HCT116 (cell line): Measurements from ENCODE around the gene FAM110C. TPM values are rescaled to one million over a fixed set of nuclear protein-coding genes. Genes with fewer than 3 reads are reported as not detected.

Experiments
- ATAC-seq: fragments of 200-7000 bp; cut with Tn5 transposase; 2 replicates; pipeline ENCODE4 v1.9.1; 2020; ENCODE audit warnings: mild to moderate bottlenecking, moderate library complexity
- BruUV-seq: library from RNA; stranded (reverse); fragments of 400-500 nt; replicated peaks from 2 replicates; lab custom pipeline; 2021; lab: Mats Ljungman, UMichigan
- CTCF ChIA-PET: fragments of 300-600 bp; sonication (Branson Sonifier 250); formaldehyde crosslinking; loops from one replicate; lab custom pipeline; 2021; ENCODE audit warnings: antibody characterized with exemption; lab: Charles Lee
- POLR2A ChIA-PET: fragments of 300-600, 350-600 bp; sonication (Branson Sonifier 250); formaldehyde crosslinking; loops from one replicate; lab custom pipeline; 2021; ENCODE audit warnings: antibody characterized with exemption; lab: Charles Lee
- RAD21 ChIA-PET, 2 experiments: fragments of 300-600 bp; sonication (Branson Sonifier 250); formaldehyde crosslinking; loops; one replicate each; lab custom pipeline; 2023; ENCODE audit warnings: low total read pairs in 2 of 2; ENCODE audit not compliant: uncharacterized antibody in 2 of 2, unreplicated experiment in 2 of 2, low non-redundant PET in 1 of 2; lab: Charles Lee
- DNase-seq: peaks from one replicate; pipeline ENCODE4 v3.0.0-alpha.2; 2010; ENCODE audit warnings: low read depth, low spot score
- H2AFZ ChIP-seq: fragments of 200-600 bp; shearing (Covaris generic), sonication (generic); 2 replicates; pipeline ENCODE4 v1.6.1; 2017; ENCODE audit warnings: low read depth, mixed run types, mixed read lengths, antibody characterized with exemption, low read length; ENCODE audit not compliant: poor library complexity, severe bottlenecking
- H3K27ac ChIP-seq: 2 replicates; pipeline ENCODE4 v1.5.1; 2012; ENCODE audit warnings: low read depth, low read length
- H3K27me3 ChIP-seq: fragments of 200-600 bp; sonication (generic); 2 replicates; pipeline ENCODE4 v1.6.1; 2016; ENCODE audit warnings: mixed run types, low read length, mixed read lengths; ENCODE audit not compliant: insufficient read depth
- H3K36me3 ChIP-seq, 2 experiments: fragments of 200-500 bp in 1 of 2; fragments of 200-600 bp in 1 of 2; sonication (Bioruptor generic) in 1 of 2; sonication (generic) in 1 of 2; 2 replicates each; pipeline versions ENCODE4 v1.5.1 to v1.6.1; 2014 to 2016; ENCODE audit warnings: low read length in 2 of 2, inconsistent platforms in 1 of 2, mixed read lengths in 1 of 2, mixed run types in 1 of 2; ENCODE audit not compliant: insufficient read depth in 2 of 2, control insufficient read depth in 1 of 2
- H3K4me1 ChIP-seq, 2 experiments: fragments of 200-600 bp in 1 of 2; sonication (generic) in 1 of 2; 2 replicates each; pipeline versions ENCODE4 v1.5.1 to v1.6.1; 2012 to 2017; ENCODE audit warnings: low read length in 2 of 2, inconsistent platforms in 1 of 2, mild to moderate bottlenecking in 1 of 2, mixed read lengths in 1 of 2, mixed run types in 1 of 2, moderate library complexity in 1 of 2; ENCODE audit not compliant: insufficient read depth in 2 of 2, control insufficient read depth in 1 of 2
- H3K4me2 ChIP-seq: fragments of 200-600 bp; sonication (generic); 2 replicates; pipeline ENCODE4 v1.6.1; 2017; ENCODE audit warnings: mixed run types, low read length, mixed read lengths
- H3K4me3 ChIP-seq, 2 experiments: fragments of 200-600 bp in 1 of 2; sonication (generic) in 1 of 2; replicated peaks in 1 of 2; 2 replicates each; pipeline ENCODE4 v1.5.1; 2011 to 2016; ENCODE audit warnings: low read length in 2 of 2, control low read depth in 1 of 2, low read depth in 1 of 2, mild to moderate bottlenecking in 1 of 2, mixed read lengths in 1 of 2, mixed run types in 1 of 2
- H3K79me2 ChIP-seq: fragments of 200-600 bp; sonication (generic); 2 replicates; pipeline ENCODE4 v1.6.1; 2017; ENCODE audit warnings: mild to moderate bottlenecking, mixed run types, low read length, moderate library complexity, mixed read lengths; ENCODE audit not compliant: insufficient read depth
- H3K9ac ChIP-seq: fragments of 200-600 bp; sonication (generic); 2 replicates; pipeline ENCODE4 v1.6.1; 2016; ENCODE audit warnings: low read length, mixed read lengths
- H3K9me2 ChIP-seq: fragments of 200-600 bp; sonication (generic), shearing (Covaris generic); 2 replicates; pipeline ENCODE4 v1.6.1; 2017; ENCODE audit warnings: mixed run types, mild to moderate bottlenecking, moderate library complexity; ENCODE audit not compliant: insufficient read depth
- H3K9me3 ChIP-seq, 2 experiments: fragments of 200-500 bp in 1 of 2; fragments of 200-600 bp in 1 of 2; sonication (Bioruptor generic) in 1 of 2; sonication (generic) in 1 of 2; 2 replicates each; pipeline ENCODE4 v1.6.1; 2014 to 2017; ENCODE audit warnings: low read length in 2 of 2, mixed read lengths in 2 of 2, inconsistent platforms in 1 of 2, low read depth in 1 of 2, mild to moderate bottlenecking in 1 of 2, mixed run types in 1 of 2, moderate library complexity in 1 of 2; ENCODE audit not compliant: control insufficient read depth in 1 of 2, insufficient read depth in 1 of 2
- H4K20me1 ChIP-seq: fragments of 200-600 bp; sonication (generic), shearing (Covaris generic); 2 replicates; pipeline ENCODE4 v1.6.1; 2017; ENCODE audit warnings: mixed run types, mild to moderate bottlenecking, moderate library complexity; ENCODE audit not compliant: insufficient read depth
- CEBPB ChIP-seq: IDR thresholded peaks from 2 replicates; pipeline ENCODE4 v1.6.1; 2012; ENCODE audit warnings: low read depth
- EGR1 ChIP-seq: IDR thresholded peaks from 2 replicates; pipeline ENCODE4 v1.6.1; 2012; ENCODE audit warnings: low read depth
- ELF1 ChIP-seq: IDR thresholded peaks from 2 replicates; pipeline ENCODE4 v1.6.1; 2012; ENCODE audit warnings: low read depth, borderline replicate concordance
- EZH2 ChIP-seq: fragments of 200-600 bp; sonication (generic); IDR thresholded peaks from 2 replicates; pipeline ENCODE4 v1.6.1; 2017; ENCODE audit warnings: antibody characterized with exemption, mixed run types
- EZH2phosphoT487 ChIP-seq: fragments of 200-600 bp; IDR thresholded peaks from 2 replicates; pipeline ENCODE4 v1.6.1; 2018; ENCODE audit warnings: antibody characterized with exemption, borderline replicate concordance
- FOSL1 ChIP-seq: IDR thresholded peaks from 2 replicates; pipeline ENCODE4 v1.6.1; 2012; ENCODE audit warnings: low read depth
- JUND ChIP-seq: IDR thresholded peaks from 2 replicates; pipeline ENCODE4 v1.6.1; 2012
- POLR2A ChIP-seq: IDR thresholded peaks from 2 replicates; pipeline ENCODE4 v1.7.0; 2011; ENCODE audit warnings: borderline replicate concordance; ENCODE audit not compliant: insufficient read depth, insufficient read length; ENCODE audit errors: extremely low read depth
- POLR2AphosphoS5 ChIP-seq: IDR thresholded peaks from 2 replicates; pipeline ENCODE4 v1.6.1; 2011; ENCODE audit warnings: mild to moderate bottlenecking, low read depth, low read length, moderate library complexity
- RAD21 ChIP-seq: IDR thresholded peaks from 2 replicates; pipeline ENCODE4 v1.6.1; 2012; ENCODE audit warnings: low read depth, mild to moderate bottlenecking
- SP1 ChIP-seq: IDR thresholded peaks from 2 replicates; pipeline ENCODE4 v1.6.1; 2012; ENCODE audit warnings: low read depth
- TCF7L2 ChIP-seq: IDR thresholded peaks from 2 replicates; pipeline ENCODE4 v1.7.0; 2011; ENCODE audit warnings: borderline replicate concordance, inconsistent platforms; ENCODE audit not compliant: insufficient read depth, insufficient read length; ENCODE audit errors: extremely low read depth
- ZFX ChIP-seq: fragments of 450-650 bp; IDR thresholded peaks from 2 replicates; pipeline ENCODE4 v1.6.1; 2017
- ZNF274 ChIP-seq: fragments of 200-500 bp; sonication (Bioruptor generic); IDR thresholded peaks from 2 replicates; pipeline ENCODE4 v1.6.1; 2014; ENCODE audit warnings: mild to moderate bottlenecking, low read depth, low read length, inconsistent platforms
- intact Hi-C: fragments of 100-400 bp; cut with micrococcal nuclease; formaldehyde crosslinking; loops from 2 replicates; pipeline ENCODE4 v1.10.0; 2022
- total RNA-seq: library from RNA; stranded (reverse); gene quantifications from one replicate; pipeline ENCODE4 v1.2.1, GENCODE V29; 2021; ENCODE audit not compliant: unreplicated experiment
- TF ChIP-seq, protein P1 (sequence below), 3 experiments: fragments of 200-600 bp in 1 of 3; sonication (generic) in 1 of 3; IDR thresholded peaks in 2 of 3; conservative IDR thresholded peaks in 1 of 3; 2 replicates each; pipeline ENCODE4 v1.5.1; 2012 to 2017; ENCODE audit warnings: low read depth in 2 of 3, low read length in 2 of 3, antibody characterized with exemption in 1 of 3, borderline replicate concordance in 1 of 3, control low read depth in 1 of 3, mild to moderate bottlenecking in 1 of 3, mixed read lengths in 1 of 3, mixed run types in 1 of 3, moderate library complexity in 1 of 3; ENCODE audit not compliant: insufficient read depth in 1 of 3
- TF ChIP-seq, protein P2 (sequence below): IDR thresholded peaks from 2 replicates; pipeline ENCODE4 v1.6.1; 2011; ENCODE audit warnings: mild to moderate bottlenecking, low read length, moderate library complexity; ENCODE audit not compliant: insufficient replicate concordance; ENCODE audit errors: extremely low read depth

The FAM110C gene
- total RNA-seq, 1 experiment from 2014 or later: 20.3 TPM

DNA sequence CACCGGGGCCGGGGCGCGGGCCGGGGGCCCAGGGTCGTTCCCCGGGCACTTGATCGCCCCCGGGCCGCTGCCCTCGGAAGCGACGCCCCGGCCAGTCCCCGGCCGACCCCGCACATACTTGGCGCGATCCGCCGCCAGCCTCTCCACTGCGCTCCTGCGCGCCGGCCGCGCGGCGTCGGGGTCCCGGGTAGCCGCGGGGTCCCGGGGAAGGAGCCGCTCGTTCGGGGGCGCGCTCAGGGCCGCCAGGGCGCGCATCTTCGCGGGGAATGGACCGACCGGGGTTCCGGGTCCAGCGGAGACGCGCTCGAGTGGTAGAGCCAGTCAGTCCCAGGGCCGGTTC, 204 bp downstream of the FAM110C start:
- ChIA-PET RAD21 (no interaction called here), POLR2A (interaction anchor here (1.4 kb wide), 1 partner anchor 23 kb away, joined by 6 read pairs; no protein-coding TSS in a partner anchor), CTCF (interaction anchor here (0.6 kb wide), 1 partner anchor 96 kb away, joined by 4 read pairs; no protein-coding TSS in a partner anchor)
- DNase-seq (no peak), ATAC-seq (peak; percentile 41)
- H3K4me1 ChIP-seq: peaks cover 15 to 38% of the 10 kb centered on the region in 2 experiments
- H3K4me2 ChIP-seq: peak overlapping the region; percentile 98
- H3K9me3 ChIP-seq: no peaks in the 10 kb centered on the region
- H3K79me2 ChIP-seq: peaks cover 37% of the 10 kb centered on the region
- TF ChIP-seq TCF7L2: no peak
- peak; percentile 43; the same call in 1 of the 2 replicates for TF ChIP-seq ZFX
- H3K36me3 ChIP-seq: peaks cover 4 to 15% of the 10 kb centered on the region in 2 experiments; a peak in 3 of 4 replicates
- no peaks in the 10 kb centered on the region for H4K20me1 ChIP-seq
- peak overlapping the region; percentile 65 to 73 for H3K4me3 ChIP-seq
- no peaks in the 10 kb centered on the region for H3K9me2 ChIP-seq
- intact Hi-C loops: no loop called here
- BruUV-seq: no TSS peak
- H3K27ac ChIP-seq: peak overlapping the region; percentile 87
- peak overlapping the region; percentile 76 for H3K9ac ChIP-seq
- no peak overlapping the region for H2AFZ ChIP-seq
- H3K27me3 ChIP-seq: no peaks in the 10 kb centered on the region

DNA sequence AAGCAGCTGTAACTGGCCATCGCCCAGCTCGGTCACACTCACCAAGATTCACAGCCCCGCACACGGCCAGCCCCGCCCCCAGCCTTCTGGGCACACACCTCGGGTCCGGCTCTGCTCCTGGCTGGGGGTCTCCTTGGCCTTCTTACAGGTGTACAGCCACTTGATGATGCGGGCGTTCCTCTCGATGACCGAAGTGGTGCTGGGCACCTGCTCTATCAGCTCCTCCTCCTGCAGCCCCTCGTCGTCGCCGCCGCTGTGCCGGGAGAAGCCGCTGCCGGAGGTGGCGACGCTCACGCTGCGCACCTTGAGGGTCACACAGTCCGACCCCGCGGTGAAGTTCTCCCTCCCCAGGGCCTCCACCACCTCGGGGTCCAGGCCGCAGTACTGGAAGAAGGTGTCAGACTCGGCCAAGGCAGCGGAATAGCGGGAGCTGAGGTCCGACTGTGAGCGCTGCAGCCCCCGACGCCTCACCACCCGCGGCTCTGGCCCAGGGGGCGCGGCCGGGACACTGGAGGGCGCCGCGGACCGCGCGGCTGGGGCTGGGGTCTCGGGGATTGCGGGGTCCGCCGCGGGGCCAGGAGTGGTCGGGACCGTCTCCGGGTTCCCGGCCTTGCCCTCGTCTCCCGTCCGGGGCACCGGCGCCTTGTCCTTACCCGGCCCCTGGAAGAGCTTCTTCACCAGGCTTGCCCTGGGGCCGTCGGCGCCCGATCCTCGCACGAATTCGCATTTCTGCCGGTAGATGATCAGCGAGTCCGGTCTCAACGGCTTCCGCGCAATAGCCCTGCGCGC, 769 bp downstream of the FAM110C start:
- H3K36me3 ChIP-seq: peaks cover 8 to 20% of the 10 kb centered on the region in 2 experiments
- peak overlapping the region; percentile 98 for H3K4me2 ChIP-seq
- H3K9me2 ChIP-seq: no peaks in the 10 kb centered on the region
- peak; percentile 16 for ATAC-seq
- peak overlapping the region; percentile 87 for H3K27ac ChIP-seq
- ChIA-PET CTCF (interaction anchor here (1.0 to 1.3 kb wide), 2 partner anchors 96 to 97 kb away, joined by 3 to 8 read pairs; no protein-coding TSS in a partner anchor), POLR2A (interaction anchor here (1.3 kb wide), 2 partner anchors 10 to 12 kb away, joined by 5 to 8 read pairs; no protein-coding TSS in a partner anchor), RAD21 (interaction anchor here in 1 of 2 experiments (0.8 kb wide), 1 partner anchor 97 kb away, joined by 3 read pairs; no protein-coding TSS in a partner anchor)
- H3K9ac ChIP-seq: peak overlapping the region; percentile 76
- peaks cover 15 to 42% of the 10 kb centered on the region in 2 experiments for H3K4me1 ChIP-seq
- H3K4me3 ChIP-seq: peak overlapping the region; percentile 65 to 73
- H3K9me3 ChIP-seq: no peaks in the 10 kb centered on the region
- intact Hi-C loops: no loop called here
- no TSS peak for BruUV-seq
- H3K79me2 ChIP-seq: peaks cover 37% of the 10 kb centered on the region
- no peaks in the 10 kb centered on the region for H4K20me1 ChIP-seq
- H3K27me3 ChIP-seq: no peaks in the 10 kb centered on the region
- no peak for DNase-seq
- no peak overlapping the region for H2AFZ ChIP-seq
- no peak for TF ChIP-seq CEBPB
- TF ChIP-seq EGR1: no peak
- TF ChIP-seq JUND: no peak
- TF ChIP-seq FOSL1: no peak
- TF ChIP-seq POLR2AphosphoS5: no peak
- TF ChIP-seq, protein P1, sequence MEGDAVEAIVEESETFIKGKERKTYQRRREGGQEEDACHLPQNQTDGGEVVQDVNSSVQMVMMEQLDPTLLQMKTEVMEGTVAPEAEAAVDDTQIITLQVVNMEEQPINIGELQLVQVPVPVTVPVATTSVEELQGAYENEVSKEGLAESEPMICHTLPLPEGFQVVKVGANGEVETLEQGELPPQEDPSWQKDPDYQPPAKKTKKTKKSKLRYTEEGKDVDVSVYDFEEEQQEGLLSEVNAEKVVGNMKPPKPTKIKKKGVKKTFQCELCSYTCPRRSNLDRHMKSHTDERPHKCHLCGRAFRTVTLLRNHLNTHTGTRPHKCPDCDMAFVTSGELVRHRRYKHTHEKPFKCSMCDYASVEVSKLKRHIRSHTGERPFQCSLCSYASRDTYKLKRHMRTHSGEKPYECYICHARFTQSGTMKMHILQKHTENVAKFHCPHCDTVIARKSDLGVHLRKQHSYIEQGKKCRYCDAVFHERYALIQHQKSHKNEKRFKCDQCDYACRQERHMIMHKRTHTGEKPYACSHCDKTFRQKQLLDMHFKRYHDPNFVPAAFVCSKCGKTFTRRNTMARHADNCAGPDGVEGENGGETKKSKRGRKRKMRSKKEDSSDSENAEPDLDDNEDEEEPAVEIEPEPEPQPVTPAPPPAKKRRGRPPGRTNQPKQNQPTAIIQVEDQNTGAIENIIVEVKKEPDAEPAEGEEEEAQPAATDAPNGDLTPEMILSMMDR (IDR thresholded peaks at IDR 0.05 in 2 of 3, conservative IDR thresholded peaks at IDR 0.05 in 1 of 3; ENCODE audit: borderline replicate concordance in 1 of 3, insufficient read depth in 1 of 3, low read depth in 2 of 3, low read length in 2 of 3): no peak
- TF ChIP-seq SP1: no peak
- no peak for TF ChIP-seq EZH2phosphoT487
- TF ChIP-seq, protein P2, sequence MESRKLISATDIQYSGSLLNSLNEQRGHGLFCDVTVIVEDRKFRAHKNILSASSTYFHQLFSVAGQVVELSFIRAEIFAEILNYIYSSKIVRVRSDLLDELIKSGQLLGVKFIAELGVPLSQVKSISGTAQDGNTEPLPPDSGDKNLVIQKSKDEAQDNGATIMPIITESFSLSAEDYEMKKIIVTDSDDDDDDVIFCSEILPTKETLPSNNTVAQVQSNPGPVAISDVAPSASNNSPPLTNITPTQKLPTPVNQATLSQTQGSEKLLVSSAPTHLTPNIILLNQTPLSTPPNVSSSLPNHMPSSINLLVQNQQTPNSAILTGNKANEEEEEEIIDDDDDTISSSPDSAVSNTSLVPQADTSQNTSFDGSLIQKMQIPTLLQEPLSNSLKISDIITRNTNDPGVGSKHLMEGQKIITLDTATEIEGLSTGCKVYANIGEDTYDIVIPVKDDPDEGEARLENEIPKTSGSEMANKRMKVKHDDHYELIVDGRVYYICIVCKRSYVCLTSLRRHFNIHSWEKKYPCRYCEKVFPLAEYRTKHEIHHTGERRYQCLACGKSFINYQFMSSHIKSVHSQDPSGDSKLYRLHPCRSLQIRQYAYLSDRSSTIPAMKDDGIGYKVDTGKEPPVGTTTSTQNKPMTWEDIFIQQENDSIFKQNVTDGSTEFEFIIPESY: no peak
- TF ChIP-seq ZNF274: no peak
- TF ChIP-seq ELF1: no peak
- no peak for TF ChIP-seq RAD21
- no peak for TF ChIP-seq EZH2
- no peak for TF ChIP-seq POLR2A
